HEK293 (cell line): ENCODE measurements around the gene CYP27C1.

Experiments
- CTCF ChIA-PET: fragments of 350-600 bp; formaldehyde crosslinking; extraction: SDS; loops from one replicate; lab custom pipeline; 2021; ENCODE audit warnings: antibody characterized with exemption; lab: Yijun Ruan, JAX
- POLR2A ChIA-PET: fragments of 300-600 bp; formaldehyde crosslinking; extraction: SDS; loops from one replicate; lab custom pipeline; 2020; ENCODE audit warnings: antibody characterized with exemption, inconsistent platforms; lab: Yijun Ruan, JAX
- H3K27ac ChIP-seq: fragments of 200-500 bp; sonication (Bioruptor generic); 2 replicates; pipeline ENCODE4 v1.5.1; 2014; ENCODE audit warnings: low read depth, low read length, control low read depth, inconsistent platforms; ENCODE audit errors: extremely low read depth
- H3K36me3 ChIP-seq, 2 experiments: fragments of 200-500 bp in 1 of 2; sonication (Bioruptor generic) in 1 of 2; 1 replicate in 1 of 2; 2 replicates in 1 of 2; pipeline ENCODE4 v1.5.1; 2014 to 2017; ENCODE audit warnings: inconsistent platforms in 2 of 2, low read length in 2 of 2; ENCODE audit not compliant: control insufficient read depth in 2 of 2, insufficient read depth in 1 of 2
- H3K4me1 ChIP-seq: fragments of 200-500 bp; sonication (Bioruptor generic); 2 replicates; pipeline ENCODE4 v1.5.1; 2014; ENCODE audit warnings: mild to moderate bottlenecking, low read length, inconsistent platforms; ENCODE audit not compliant: control insufficient read depth, insufficient read depth
- H3K4me3 ChIP-seq: 2 replicates; pipeline ENCODE4 v1.5.1; 2011; ENCODE audit warnings: low read depth, mild to moderate bottlenecking, control low read depth, low read length, moderate library complexity
- H3K9me3 ChIP-seq: fragments of 200-500 bp; sonication (Bioruptor generic); 2 replicates; pipeline ENCODE4 v1.5.1; 2014; ENCODE audit warnings: low read depth, low read length, inconsistent platforms; ENCODE audit not compliant: control insufficient read depth, insufficient read depth
- GFI1B ChIP-seq: fragments of 450-650 bp; formaldehyde crosslinking; IDR thresholded peaks from 2 replicates; pipeline ENCODE4 v1.5.1; 2016; ENCODE audit warnings: missing biosample characterization, missing genetic modification characterization
- GLI4 ChIP-seq: fragments of 450-650 bp; formaldehyde crosslinking; IDR thresholded peaks from 2 replicates; pipeline ENCODE4 v1.5.1; 2016; ENCODE audit warnings: missing biosample characterization, missing genetic modification characterization
- PRDM1 ChIP-seq: fragments of 450-650 bp; formaldehyde crosslinking; IDR thresholded peaks from 2 replicates; pipeline ENCODE4; 2016; ENCODE audit warnings: missing biosample characterization, missing genetic modification characterization
- PRDM6 ChIP-seq: fragments of 450-650 bp; formaldehyde crosslinking; IDR thresholded peaks from 2 replicates; pipeline ENCODE4 v1.5.1; 2017; ENCODE audit warnings: missing biosample characterization, missing genetic modification characterization
- SCRT2 ChIP-seq: fragments of 450-650 bp; formaldehyde crosslinking; IDR thresholded peaks from 2 replicates; pipeline ENCODE4 v1.5.1; 2016; ENCODE audit warnings: missing biosample characterization, missing genetic modification characterization
- ZBTB21 ChIP-seq: fragments of 450-650 bp; formaldehyde crosslinking; IDR thresholded peaks from 2 replicates; pipeline ENCODE4 v1.5.1; 2017; ENCODE audit warnings: missing biosample characterization, missing genetic modification characterization
- ZFP3 ChIP-seq: fragments of 450-650 bp; formaldehyde crosslinking; IDR thresholded peaks from 2 replicates; pipeline ENCODE4 v1.5.1; 2016; ENCODE audit warnings: low read depth, missing biosample characterization, missing genetic modification characterization
- ZNF266 ChIP-seq: fragments of 450-650 bp; formaldehyde crosslinking; IDR thresholded peaks from 2 replicates; pipeline ENCODE4 v1.5.1; 2016; ENCODE audit warnings: missing biosample characterization, missing genetic modification characterization, low read depth
- ZNF292 ChIP-seq: fragments of 450-650 bp; formaldehyde crosslinking; IDR thresholded peaks from 2 replicates; pipeline ENCODE4 v1.5.1; 2016; ENCODE audit warnings: low read depth, missing biosample characterization, missing genetic modification characterization, borderline replicate concordance
- ZNF302 ChIP-seq: fragments of 450-650 bp; formaldehyde crosslinking; IDR thresholded peaks from 2 replicates; pipeline ENCODE4 v1.5.1; 2016; ENCODE audit warnings: missing biosample characterization, missing genetic modification characterization, low read depth
- ZNF341 ChIP-seq: fragments of 450-650 bp; formaldehyde crosslinking; IDR thresholded peaks from 2 replicates; pipeline ENCODE4; 2016; ENCODE audit warnings: low read depth, missing biosample characterization, missing genetic modification characterization
- ZNF354C ChIP-seq: fragments of 450-650 bp; formaldehyde crosslinking; IDR thresholded peaks from 2 replicates; pipeline ENCODE4 v1.5.1; 2016; ENCODE audit warnings: missing biosample characterization, missing genetic modification characterization, low read depth, borderline replicate concordance
- ZNF449 ChIP-seq: fragments of 450-650 bp; formaldehyde crosslinking; IDR thresholded peaks from 2 replicates; pipeline ENCODE4 v1.5.1; 2017; ENCODE audit warnings: missing biosample characterization, mild to moderate bottlenecking, missing genetic modification characterization, moderate library complexity
- ZNF501 ChIP-seq: fragments of 450-650 bp; formaldehyde crosslinking; IDR thresholded peaks from 2 replicates; pipeline ENCODE4 v1.5.1; 2016; ENCODE audit warnings: missing biosample characterization, missing genetic modification characterization
- ZNF654 ChIP-seq: fragments of 450-650 bp; formaldehyde crosslinking; IDR thresholded peaks from 2 replicates; pipeline ENCODE4 v1.5.1; 2016; ENCODE audit warnings: low read depth, missing biosample characterization, missing genetic modification characterization
- TF ChIP-seq, protein P1 (sequence below): fragments of 450-650 bp; IDR thresholded peaks from 2 replicates; pipeline ENCODE4 v1.5.1; 2018; ENCODE audit warnings: missing biosample characterization, mild to moderate bottlenecking, missing genetic modification characterization
- TF ChIP-seq, protein P2 (sequence below): fragments of 450-650 bp; formaldehyde crosslinking; conservative IDR thresholded peaks from 2 replicates; pipeline ENCODE4 v1.5.1; 2016; ENCODE audit warnings: low read depth, missing biosample characterization, missing genetic modification characterization

The CYP27C1 gene

DNA sequence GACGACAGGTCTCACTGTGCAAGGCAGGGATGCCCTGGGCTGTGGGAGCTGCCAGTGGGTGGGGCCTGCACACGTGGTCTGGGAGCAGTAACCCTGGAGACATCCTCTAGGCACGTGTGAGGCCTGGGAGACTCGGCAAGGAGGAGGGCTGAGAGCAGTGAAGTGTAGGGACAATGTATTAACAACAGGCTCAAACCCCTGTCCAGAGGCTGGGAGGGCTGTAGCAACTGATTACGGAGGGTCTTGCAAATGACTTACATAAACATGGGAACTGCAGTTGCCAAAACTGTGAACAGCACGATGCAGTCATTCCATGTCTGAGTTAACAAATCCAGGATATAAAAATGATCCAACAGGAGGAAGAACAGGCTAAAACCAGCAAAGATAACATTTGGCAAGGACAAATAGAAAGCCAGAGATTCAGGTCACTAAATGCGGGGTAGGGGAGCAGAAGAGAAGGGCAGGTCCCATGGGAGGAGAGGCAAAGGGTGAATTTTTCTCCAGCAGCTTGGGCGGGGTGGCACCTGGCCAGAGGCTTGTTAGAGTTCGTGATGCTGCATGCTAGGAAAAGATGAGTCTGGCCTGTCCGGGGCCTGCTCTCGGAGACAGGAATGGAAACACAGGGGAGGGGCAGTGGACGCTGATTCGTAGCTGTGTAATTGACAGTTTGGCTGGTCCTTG lies 44.9 kb downstream of the CYP27C1 start:
- TF ChIP-seq ZNF354C: no peak
- TF ChIP-seq ZNF292 (tag by site-specific recombination): no peak
- TF ChIP-seq ZNF266 (tag by site-specific recombination): no peak
- TF ChIP-seq, protein P1, sequence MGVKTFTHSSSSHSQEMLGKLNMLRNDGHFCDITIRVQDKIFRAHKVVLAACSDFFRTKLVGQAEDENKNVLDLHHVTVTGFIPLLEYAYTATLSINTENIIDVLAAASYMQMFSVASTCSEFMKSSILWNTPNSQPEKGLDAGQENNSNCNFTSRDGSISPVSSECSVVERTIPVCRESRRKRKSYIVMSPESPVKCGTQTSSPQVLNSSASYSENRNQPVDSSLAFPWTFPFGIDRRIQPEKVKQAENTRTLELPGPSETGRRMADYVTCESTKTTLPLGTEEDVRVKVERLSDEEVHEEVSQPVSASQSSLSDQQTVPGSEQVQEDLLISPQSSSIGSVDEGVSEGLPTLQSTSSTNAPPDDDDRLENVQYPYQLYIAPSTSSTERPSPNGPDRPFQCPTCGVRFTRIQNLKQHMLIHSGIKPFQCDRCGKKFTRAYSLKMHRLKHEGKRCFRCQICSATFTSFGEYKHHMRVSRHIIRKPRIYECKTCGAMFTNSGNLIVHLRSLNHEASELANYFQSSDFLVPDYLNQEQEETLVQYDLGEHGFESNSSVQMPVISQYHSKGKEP (tag by site-specific recombination): no peak
- no peak for TF ChIP-seq SCRT2 (tag by site-specific recombination)
- no peak for TF ChIP-seq ZNF341 (tag by site-specific recombination)
- no peak for TF ChIP-seq PRDM1 (tag by site-specific recombination)
- no peak for TF ChIP-seq ZFP3 (tag by site-specific recombination)
- TF ChIP-seq GLI4 (tag by site-specific recombination): no peak
- TF ChIP-seq ZNF302 (tag by site-specific recombination): no peak
- no peak for TF ChIP-seq ZNF501 (tag by site-specific recombination)
- TF ChIP-seq ZNF449 (tag by site-specific recombination): no peak
- TF ChIP-seq ZBTB21: no peak
- no peak for TF ChIP-seq GFI1B
- TF ChIP-seq ZNF654: no peak
- no peak for TF ChIP-seq PRDM6
- TF ChIP-seq, protein P2, sequence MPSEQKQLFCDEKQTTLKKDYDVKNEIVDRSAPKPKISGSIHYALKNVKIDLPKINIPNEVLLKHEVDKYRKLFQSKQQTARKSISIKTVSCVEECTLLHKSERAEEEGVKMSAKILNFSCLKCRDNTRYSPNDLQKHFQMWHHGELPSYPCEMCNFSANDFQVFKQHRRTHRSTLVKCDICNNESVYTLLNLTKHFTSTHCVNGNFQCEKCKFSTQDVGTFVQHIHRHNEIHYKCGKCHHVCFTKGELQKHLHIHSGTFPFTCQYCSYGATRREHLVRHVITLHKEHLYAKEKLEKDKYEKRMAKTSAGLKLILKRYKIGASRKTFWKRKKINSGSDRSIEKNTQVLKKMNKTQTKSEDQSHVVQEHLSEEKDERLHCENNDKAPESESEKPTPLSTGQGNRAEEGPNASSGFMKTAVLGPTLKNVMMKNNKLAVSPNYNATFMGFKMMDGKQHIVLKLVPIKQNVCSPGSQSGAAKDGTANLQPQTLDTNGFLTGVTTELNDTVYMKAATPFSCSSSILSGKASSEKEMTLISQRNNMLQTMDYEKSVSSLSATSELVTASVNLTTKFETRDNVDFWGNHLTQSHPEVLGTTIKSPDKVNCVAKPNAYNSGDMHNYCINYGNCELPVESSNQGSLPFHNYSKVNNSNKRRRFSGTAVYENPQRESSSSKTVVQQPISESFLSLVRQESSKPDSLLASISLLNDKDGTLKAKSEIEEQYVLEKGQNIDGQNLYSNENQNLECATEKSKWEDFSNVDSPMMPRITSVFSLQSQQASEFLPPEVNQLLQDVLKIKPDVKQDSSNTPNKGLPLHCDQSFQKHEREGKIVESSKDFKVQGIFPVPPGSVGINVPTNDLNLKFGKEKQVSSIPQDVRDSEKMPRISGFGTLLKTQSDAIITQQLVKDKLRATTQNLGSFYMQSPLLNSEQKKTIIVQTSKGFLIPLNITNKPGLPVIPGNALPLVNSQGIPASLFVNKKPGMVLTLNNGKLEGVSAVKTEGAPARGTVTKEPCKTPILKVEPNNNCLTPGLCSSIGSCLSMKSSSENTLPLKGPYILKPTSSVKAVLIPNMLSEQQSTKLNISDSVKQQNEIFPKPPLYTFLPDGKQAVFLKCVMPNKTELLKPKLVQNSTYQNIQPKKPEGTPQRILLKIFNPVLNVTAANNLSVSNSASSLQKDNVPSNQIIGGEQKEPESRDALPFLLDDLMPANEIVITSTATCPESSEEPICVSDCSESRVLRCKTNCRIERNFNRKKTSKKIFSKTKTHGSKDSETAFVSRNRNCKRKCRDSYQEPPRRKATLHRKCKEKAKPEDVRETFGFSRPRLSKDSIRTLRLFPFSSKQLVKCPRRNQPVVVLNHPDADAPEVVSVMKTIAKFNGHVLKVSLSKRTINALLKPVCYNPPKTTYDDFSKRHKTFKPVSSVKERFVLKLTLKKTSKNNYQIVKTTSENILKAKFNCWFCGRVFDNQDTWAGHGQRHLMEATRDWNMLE (tag by site-specific recombination): no peak
- no peak overlapping the region for H3K4me3 ChIP-seq
- no peak overlapping the region for H3K27ac ChIP-seq
- no peaks in the 10 kb centered on the region for H3K9me3 ChIP-seq
- no peaks in the 10 kb centered on the region for H3K36me3 ChIP-seq
- no peaks in the 10 kb centered on the region for H3K4me1 ChIP-seq
- ChIA-PET POLR2A (no interaction called here), CTCF (interaction anchor here (1.7 to 1.9 kb wide), 2 partner anchors 107 to 164 kb away, joined by 5 to 10 read pairs; no protein-coding TSS in a partner anchor)
